Uterus (tissue), 4 donors: ENCODE results near the gene CTH. TPM values are rescaled to one million over a fixed set of nuclear protein-coding genes. Genes with fewer than 3 reads are reported as not detected.
"Not testable (repeated sequence)": the region's sequence is repeated elsewhere in the genome, so short reads cannot be mapped to it uniquely, and the experiment has no call there.

ENCODE experiments used
- DNase-seq, 2 donors: peaks; one replicate each; pipeline ENCODE4 v3.0.0-alpha.2; 2019 to 2020
- H3K27ac ChIP-seq, 2 donors: fragments of 200-600 bp; sonication (generic); 1 replicate in 1 of 2; 2 replicates in 1 of 2; pipeline ENCODE4 v1.5.1; 2016 to 2018
- H3K27me3 ChIP-seq, 2 donors: fragments of 200-600 bp; sonication (generic); one replicate each; pipeline ENCODE4 v1.5.1; 2018 to 2019; ENCODE audit warnings: control low read depth in 1 of 2
- H3K36me3 ChIP-seq, 2 donors: fragments of 200-600 bp; sonication (generic); one replicate each; pipeline ENCODE4 v1.5.1; 2019; ENCODE audit warnings: control low read depth in 1 of 2
- H3K4me1 ChIP-seq, 2 donors: fragments of 200-600 bp; sonication (generic); one replicate each; pipeline ENCODE4 v1.5.1; 2018 to 2019; ENCODE audit warnings: control low read depth in 1 of 2
- H3K4me3 ChIP-seq, 2 donors: fragments of 200-600 bp; sonication (generic); 1 replicate in 1 of 2; 2 replicates in 1 of 2; pipeline ENCODE4 v1.5.1; 2018 to 2019; ENCODE audit warnings: mild to moderate bottlenecking in 1 of 2
- H3K9me3 ChIP-seq, 2 donors: fragments of 200-600 bp; sonication (generic); one replicate each; pipeline ENCODE4 v1.5.1; 2019; ENCODE audit warnings: control low read depth in 1 of 2
- CTCF ChIP-seq, 4 experiments: fragments of 200-600 bp in 2 of 4; fragments of 450-650 bp in 2 of 4; sonication (generic) in 2 of 4; IDR thresholded peaks; one replicate each; pipeline ENCODE4 v1.5.1; 2016 to 2019; ENCODE audit warnings: antibody characterized with exemption in 4 of 4, mild to moderate bottlenecking in 2 of 4, moderate library complexity in 1 of 4
- POLR2A ChIP-seq, 2 donors: fragments of 450-650 bp; IDR thresholded peaks; one replicate each; pipeline ENCODE4 v1.6.1; 2016; ENCODE audit warnings: antibody characterized with exemption in 2 of 2, mild to moderate bottlenecking in 1 of 2, moderate library complexity in 1 of 2
- intact Hi-C: fragments of 100-400 bp; cut with DNase I; formaldehyde crosslinking; loops from one replicate; pipeline ENCODE4 v1.15.1; 2023; ENCODE audit warnings: low total_unique reads
- total RNA-seq, 4 donors: library from RNA; depleted of rRNA in 3 of 4; stranded (reverse); fragments of >200 nt in 3 of 4; gene quantifications; one replicate each; pipeline versions ENCODE4 v1.1.0 to v1.2.4, GENCODE V29; 2014 to 2023
- donor health status: DM: yes; HTN: yes; CAD: no.

Gene CTH
- total RNA-seq, 4 donors from 2014 or later = 1.0 to 11.2 (median 3.5) TPM

GRCh38 chr1:70440642-70441391, 29.7 kb downstream of the CTH start:
- intact Hi-C loops = no loop called here
- DNase-seq = no peak
- H3K27me3 ChIP-seq = no peaks in the 10 kb centered on the region
- no peaks in the 10 kb centered on the region for H3K9me3 ChIP-seq
- TF ChIP-seq CTCF (IDR thresholded peaks at IDR 0.05) (no peak), POLR2A (IDR thresholded peaks at IDR 0.05) (no peak)
- H3K27ac ChIP-seq = no peak overlapping the region
- H3K36me3 ChIP-seq = no peaks in the 10 kb centered on the region
- no peaks in the 10 kb centered on the region for H3K4me1 ChIP-seq
- H3K4me3 ChIP-seq = no peak overlapping the region

GRCh38 chr1:70441392-70442035, 30.4 kb downstream of the CTH start:
- no peaks in the 10 kb centered on the region for H3K27me3 ChIP-seq
- no peaks in the 10 kb centered on the region for H3K9me3 ChIP-seq
- no peaks in the 10 kb centered on the region for H3K4me1 ChIP-seq
- no peak overlapping the region for H3K27ac ChIP-seq
- intact Hi-C loops = no loop called here
- no peak for DNase-seq
- no peaks in the 10 kb centered on the region for H3K36me3 ChIP-seq
- H3K4me3 ChIP-seq = no peak overlapping the region
- TF ChIP-seq POLR2A (IDR thresholded peaks at IDR 0.05) (no peak), CTCF (IDR thresholded peaks at IDR 0.05) (no peak)

- Histone ChIP-seq H3K4me3 (no peak overlapping the region), H3K36me3 (no peaks in the 10 kb centered on the region), H3K4me1 (no peaks in the 10 kb centered on the region), H3K9me3 (no peaks in the 10 kb centered on the region), H3K27ac (peak overlapping the region in 1 of 2 donors; percentile 18), H3K27me3 (no peaks in the 10 kb centered on the region)
- intact Hi-C loops = no loop called here
- TF ChIP-seq POLR2A (IDR thresholded peaks at IDR 0.05) (no peak), CTCF (IDR thresholded peaks at IDR 0.05) (no peak)
- DNase-seq = no peak
Observed at GRCh38 chr1:70442490-70442889, 31.4 kb downstream of the CTH start.

GRCh38 chr1:70443739-70444138, 32.7 kb downstream of the CTH start:
- TF ChIP-seq CTCF (IDR thresholded peaks at IDR 0.05) (no peak), POLR2A (IDR thresholded peaks at IDR 0.05) (no peak)
- no peaks in the 10 kb centered on the region for H3K36me3 ChIP-seq
- DNase-seq = no peak
- H3K27me3 ChIP-seq = no peaks in the 10 kb centered on the region
- no peaks in the 10 kb centered on the region for H3K4me1 ChIP-seq
- H3K4me3 ChIP-seq = no peak overlapping the region
- H3K9me3 ChIP-seq = no peaks in the 10 kb centered on the region
- no peak overlapping the region for H3K27ac ChIP-seq
- intact Hi-C loops = no loop called here

GRCh38 chr1:70449049-70449448, 38.0 kb downstream of the CTH start:
- TF ChIP-seq POLR2A (IDR thresholded peaks at IDR 0.05) (no peak), CTCF (IDR thresholded peaks at IDR 0.05) (no peak)
- H3K4me1 ChIP-seq = no peaks in the 10 kb centered on the region
- no peaks in the 10 kb centered on the region for H3K9me3 ChIP-seq
- intact Hi-C loops = no loop called here
- no peak for DNase-seq
- no peaks in the 10 kb centered on the region for H3K36me3 ChIP-seq
- H3K27ac ChIP-seq = no peak overlapping the region
- H3K4me3 ChIP-seq = no peak overlapping the region
- no peaks in the 10 kb centered on the region for H3K27me3 ChIP-seq

- H3K27me3 ChIP-seq, H3K4me1 ChIP-seq, H3K9me3 ChIP-seq, H3K36me3 ChIP-seq, H3K4me3 ChIP-seq, H3K27ac ChIP-seq, DNase-seq, intact Hi-C loops: not testable (repeated sequence)
Observed at GRCh38 chr1:70452164-70452939, 41.3 kb downstream of the CTH start.
